MCF 10A (cell line): Measurements from ENCODE around the gene STAT5B. TPM values are rescaled to one million over a fixed set of nuclear protein-coding genes. Genes with fewer than 3 reads are reported as not detected.

ENCODE experiments used
- BruUV-seq: library from RNA; stranded (reverse); fragments of 400-500 nt; replicated peaks from 2 replicates; lab custom pipeline; 2021; lab: Mats Ljungman, UMichigan
- CTCF ChIA-PET: fragments of 300-600 bp; sonication (Branson Sonifier 250); formaldehyde crosslinking; extraction: SDS; loops from one replicate; lab custom pipeline; 2021; ENCODE audit warnings: antibody characterized with exemption, inconsistent platforms; lab: Yijun Ruan, JAX
- POLR2A ChIA-PET: fragments of 300-600, 350-650 bp; sonication (Branson Sonifier 250); formaldehyde crosslinking; extraction: SDS; loops from one replicate; lab custom pipeline; 2020; ENCODE audit warnings: antibody characterized with exemption, inconsistent platforms; lab: Yijun Ruan, JAX
- DNase-seq: peaks from one replicate; pipeline ENCODE4 v3.0.0-alpha.2; 2018; ENCODE audit not compliant: unreplicated experiment
- H3K27ac Mint-ChIP-seq: one replicate; pipeline ENCODE4 v1.8.0; 2022; ENCODE audit warnings: mild to moderate bottlenecking, low read depth, mixed read lengths; ENCODE audit not compliant: unreplicated experiment
- H3K27me3 Mint-ChIP-seq: one replicate; pipeline ENCODE4 v1.8.0; 2022; ENCODE audit warnings: mixed read lengths; ENCODE audit not compliant: insufficient read depth, unreplicated experiment
- H3K36me3 Mint-ChIP-seq: one replicate; pipeline ENCODE4 v1.8.0; 2022; ENCODE audit warnings: mild to moderate bottlenecking, moderate library complexity, mixed read lengths; ENCODE audit not compliant: insufficient read depth, unreplicated experiment
- H3K4me1 Mint-ChIP-seq: one replicate; pipeline ENCODE4 v1.8.0; 2022; ENCODE audit warnings: mixed read lengths; ENCODE audit not compliant: insufficient read depth, unreplicated experiment
- H3K4me3 Mint-ChIP-seq: one replicate; pipeline ENCODE4 v1.8.0; 2022; ENCODE audit warnings: mild to moderate bottlenecking, moderate library complexity, mixed read lengths; ENCODE audit not compliant: unreplicated experiment
- H3K9me3 Mint-ChIP-seq: one replicate; pipeline ENCODE4 v1.8.0; 2022; ENCODE audit warnings: mixed read lengths; ENCODE audit not compliant: unreplicated experiment
- CTCF ChIP-seq: fragments of 200-600 bp; IDR thresholded peaks from one replicate; pipeline ENCODE4 v1.8.0; 2022; ENCODE audit warnings: antibody characterized with exemption, mild to moderate bottlenecking; ENCODE audit not compliant: unreplicated experiment
- intact Hi-C: fragments of 100-400 bp; cut with micrococcal nuclease; formaldehyde crosslinking; loops from 2 replicates; pipeline ENCODE4 v1.14.1; 2022
- total RNA-seq: library from RNA; stranded (reverse); gene quantifications from 2 replicates; pipeline ENCODE4 v1.2.3, GENCODE V29; 2022

STAT5B gene
- total RNA-seq, 1 experiment from 2014 or later = 29.8 TPM

GRCh38 chr17:42177684-42178083 is 98.5 kb downstream of the STAT5B start:
- no peak overlapping the region for H3K4me3 Mint-ChIP-seq
- H3K36me3 Mint-ChIP-seq = no peaks in the 10 kb centered on the region
- H3K9me3 Mint-ChIP-seq = no peaks in the 10 kb centered on the region
- BruUV-seq = no TSS peak
- POLR2A ChIA-PET = no interaction called here
- intact Hi-C loops = no loop called here
- TF ChIP-seq CTCF = no peak
- H3K4me1 Mint-ChIP-seq = no peaks in the 10 kb centered on the region
- H3K27me3 Mint-ChIP-seq = peaks cover 26% of the 10 kb centered on the region
- CTCF ChIA-PET = no interaction called here
- H3K27ac Mint-ChIP-seq = no peak overlapping the region
- DNase-seq = no peak

GRCh38 chr17:42174126-42174783 is 101.9 kb downstream of the STAT5B start:
- TF ChIP-seq CTCF = no peak
- BruUV-seq = no TSS peak
- POLR2A ChIA-PET = no interaction called here
- CTCF ChIA-PET = no interaction called here
- no peak overlapping the region for H3K27ac Mint-ChIP-seq
- H3K9me3 Mint-ChIP-seq = no peaks in the 10 kb centered on the region
- no peaks in the 10 kb centered on the region for H3K4me1 Mint-ChIP-seq
- peaks cover 46% of the 10 kb centered on the region for H3K27me3 Mint-ChIP-seq
- H3K36me3 Mint-ChIP-seq = no peaks in the 10 kb centered on the region
- intact Hi-C loops = no loop called here
- DNase-seq = no peak
- H3K4me3 Mint-ChIP-seq = no peak overlapping the region

GRCh38 chr17:42171831-42172230 is 104.4 kb downstream of the STAT5B start:
- POLR2A ChIA-PET = interaction anchor here (0.6 to 0.9 kb wide), 2 partner anchors 18 to 437 kb away, joined by 3 read pairs; no protein-coding TSS in a partner anchor
- TF ChIP-seq CTCF = no peak
- Mint-ChIP-seq H3K36me3 (no peaks in the 10 kb centered on the region), H3K9me3 (no peaks in the 10 kb centered on the region), H3K4me1 (no peaks in the 10 kb centered on the region), H3K4me3 (no peak overlapping the region), H3K27ac (no peak overlapping the region), H3K27me3 (peaks cover 46% of the 10 kb centered on the region)
- CTCF ChIA-PET = no interaction called here
- intact Hi-C loops = no loop called here
- BruUV-seq = no TSS peak
- no peak for DNase-seq

GRCh38 chr17:42169351-42169750 is 106.8 kb downstream of the STAT5B start:
- CTCF ChIA-PET = no interaction called here
- BruUV-seq = no TSS peak
- H3K27ac Mint-ChIP-seq = no peak overlapping the region
- intact Hi-C loops = no loop called here
- H3K4me1 Mint-ChIP-seq = no peaks in the 10 kb centered on the region
- no peaks in the 10 kb centered on the region for H3K36me3 Mint-ChIP-seq
- H3K27me3 Mint-ChIP-seq = peaks cover 29% of the 10 kb centered on the region
- no peak for TF ChIP-seq CTCF
- H3K4me3 Mint-ChIP-seq = no peak overlapping the region
- POLR2A ChIA-PET = no interaction called here
- DNase-seq = no peak
- no peaks in the 10 kb centered on the region for H3K9me3 Mint-ChIP-seq
